HG02870 (cell line): ENCODE results near the gene SIRT4.
"Not testable (repeated sequence)": the region's sequence is repeated elsewhere in the genome, so short reads cannot be mapped to it uniquely, and the experiment has no call there.

Source experiments
- ATAC-seq: cut with Tn5 transposase; IDR thresholded peaks from one replicate; pipeline ENCODE4 v1.9.1; 2021; ENCODE audit warnings: mild to moderate bottlenecking, moderate library complexity; ENCODE audit not compliant: unreplicated experiment

The SIRT4 gene, protein sequence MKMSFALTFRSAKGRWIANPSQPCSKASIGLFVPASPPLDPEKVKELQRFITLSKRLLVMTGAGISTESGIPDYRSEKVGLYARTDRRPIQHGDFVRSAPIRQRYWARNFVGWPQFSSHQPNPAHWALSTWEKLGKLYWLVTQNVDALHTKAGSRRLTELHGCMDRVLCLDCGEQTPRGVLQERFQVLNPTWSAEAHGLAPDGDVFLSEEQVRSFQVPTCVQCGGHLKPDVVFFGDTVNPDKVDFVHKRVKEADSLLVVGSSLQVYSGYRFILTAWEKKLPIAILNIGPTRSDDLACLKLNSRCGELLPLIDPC

DNA sequence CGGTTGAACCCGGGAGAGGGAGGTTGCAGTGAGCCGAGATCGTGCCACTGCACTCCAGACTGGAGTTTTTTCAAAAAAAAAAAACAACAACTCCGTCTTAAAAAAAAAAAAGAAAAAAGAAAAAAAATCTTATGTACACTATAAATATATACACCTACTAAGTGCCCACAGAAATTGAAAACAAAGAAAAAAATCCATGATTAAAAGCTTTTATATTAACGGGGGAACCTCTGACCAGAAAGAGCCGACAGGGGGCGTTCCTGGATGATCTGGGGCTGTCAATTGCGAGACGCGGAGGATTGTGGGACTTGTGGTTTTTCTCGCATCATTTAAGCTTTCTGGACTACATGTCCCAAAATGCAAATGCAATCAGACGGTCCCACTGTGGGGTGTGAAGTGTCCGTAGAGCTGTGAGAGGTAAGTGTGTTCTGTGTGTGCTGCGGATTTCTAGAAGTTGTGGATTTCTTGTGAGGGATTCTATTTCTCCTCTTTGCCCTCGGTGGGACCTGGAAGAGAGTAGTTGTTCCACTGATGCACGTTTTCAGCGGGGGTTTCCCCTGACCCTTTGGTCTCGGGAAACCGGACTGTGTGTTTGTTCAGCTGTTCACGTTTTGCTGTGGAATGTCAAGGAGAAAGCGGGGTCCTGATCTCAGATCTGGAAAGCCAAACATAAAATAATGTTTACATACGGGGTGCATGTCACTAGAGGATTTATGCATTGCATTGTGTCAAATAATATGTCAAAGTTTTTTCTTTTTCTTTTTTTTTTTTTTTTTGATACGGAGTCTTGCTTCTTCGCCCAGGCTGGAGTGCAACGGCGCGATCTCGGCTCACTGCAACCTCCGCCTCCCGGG, at the start of gene SIRT4:
Gene SIRT4, plus strand, starts transcription at position 360 of the 854 bp plus-strand sequence. CDS start 1,241 bp downstream, outside the sequence.
- peak; percentile 98 for ATAC-seq

DNA sequence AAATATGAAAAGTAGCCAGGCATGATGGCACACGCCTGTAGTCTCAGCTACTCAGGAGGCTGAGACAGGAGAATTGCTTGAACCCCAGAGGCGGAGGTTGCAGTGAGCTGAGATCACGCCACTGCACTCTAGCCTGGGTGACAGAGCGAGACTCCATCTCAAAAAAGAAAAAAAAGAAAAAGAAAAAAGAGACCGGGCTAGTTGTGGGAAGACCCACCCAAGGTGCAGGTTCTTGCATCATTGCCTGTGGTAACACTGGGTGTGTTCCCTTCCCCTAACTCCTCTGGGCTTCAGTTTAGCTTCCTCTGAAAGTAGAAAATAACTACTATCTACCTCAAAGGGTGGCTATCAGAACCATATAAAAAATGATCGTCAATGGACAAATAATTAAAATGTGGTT, 48.8 kb upstream of the SIRT4 start:
- ATAC-seq, result not testable (repeated sequence)

DNA sequence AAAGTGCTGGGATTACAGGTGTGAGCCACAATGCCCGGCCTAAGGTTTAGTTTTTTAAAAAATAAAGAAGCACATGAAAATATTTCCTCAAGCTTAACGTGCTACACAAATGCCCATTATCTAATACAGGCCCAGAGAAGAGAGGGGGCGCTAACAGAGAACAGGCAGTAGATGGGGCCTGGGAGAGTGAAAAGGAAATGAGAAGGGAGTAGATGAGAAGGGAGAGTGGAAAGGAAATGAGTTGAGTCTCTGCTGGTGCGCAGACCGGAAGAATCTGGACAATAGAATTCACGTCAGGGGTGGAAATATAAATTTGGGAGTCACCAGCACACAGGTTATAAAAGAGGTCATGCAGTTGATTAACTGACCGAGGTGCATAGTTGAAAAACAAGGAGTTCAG, 47.3 kb upstream of the SIRT4 start:
- ATAC-seq, result no peak

DNA sequence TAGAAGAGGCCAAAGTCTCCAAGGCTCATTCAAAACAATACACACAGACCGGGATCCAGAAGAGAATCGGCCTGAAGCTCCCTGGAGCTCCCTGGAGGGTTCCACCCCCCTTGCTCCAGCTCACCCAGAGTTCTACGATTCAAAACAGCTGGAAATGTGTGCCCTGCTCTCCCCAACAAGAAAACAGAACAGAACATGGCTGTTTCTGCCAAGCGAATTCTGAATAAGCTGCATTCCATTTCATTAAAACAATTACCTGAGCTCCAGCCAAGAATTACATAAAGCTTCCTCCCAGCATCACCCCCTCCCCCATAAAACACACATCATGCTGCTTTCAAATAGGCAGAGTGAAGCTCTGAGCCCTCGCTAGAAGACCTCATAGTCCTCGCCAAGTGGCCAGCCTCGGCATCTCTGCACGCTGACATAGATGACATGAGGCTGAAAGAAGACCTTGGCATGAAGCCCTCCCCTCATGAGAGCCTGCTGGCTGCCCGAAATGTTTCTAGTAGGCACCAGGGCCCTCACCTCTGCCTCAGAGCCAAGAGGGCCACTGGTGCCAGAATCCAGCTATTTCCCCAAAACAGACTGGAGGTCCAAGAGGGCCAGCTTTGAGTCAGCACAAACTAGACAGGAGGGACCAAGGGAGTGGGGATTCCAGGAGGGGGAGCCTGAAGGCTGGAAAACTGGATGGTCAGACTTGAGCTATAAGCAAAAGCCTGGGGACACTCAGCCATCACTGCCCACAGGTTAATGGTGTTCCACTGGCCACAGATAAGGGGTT, 44.9 kb upstream of the SIRT4 start:
- ATAC-seq, result no peak

DNA sequence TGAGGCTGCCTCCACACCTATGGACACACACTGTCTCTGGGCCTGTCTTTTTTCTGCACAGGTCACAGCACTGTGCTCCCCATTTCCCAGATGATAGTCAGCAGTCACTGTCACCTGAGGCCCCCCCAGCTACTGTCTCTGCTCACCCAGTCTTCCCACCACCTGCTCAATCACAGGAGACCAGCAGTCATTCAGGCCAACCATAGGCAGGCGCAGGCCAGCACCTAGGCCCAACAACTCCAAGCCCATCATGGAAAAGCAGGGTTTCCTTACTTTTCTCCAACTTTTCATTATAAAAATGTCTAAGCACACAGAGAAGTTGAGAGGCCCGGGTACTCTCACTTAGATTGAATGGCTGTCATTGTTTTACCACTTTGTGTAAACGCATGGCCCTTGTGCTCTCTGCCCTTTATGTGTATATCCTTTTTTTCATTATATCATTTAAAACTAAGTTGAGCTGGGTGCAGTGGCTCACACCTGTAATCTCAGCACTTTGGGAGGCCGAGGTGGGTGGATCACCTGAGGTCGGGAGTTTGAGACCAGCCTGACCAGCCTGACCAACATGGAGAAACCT, 43.7 kb upstream of the SIRT4 start:
- no peak for ATAC-seq

DNA sequence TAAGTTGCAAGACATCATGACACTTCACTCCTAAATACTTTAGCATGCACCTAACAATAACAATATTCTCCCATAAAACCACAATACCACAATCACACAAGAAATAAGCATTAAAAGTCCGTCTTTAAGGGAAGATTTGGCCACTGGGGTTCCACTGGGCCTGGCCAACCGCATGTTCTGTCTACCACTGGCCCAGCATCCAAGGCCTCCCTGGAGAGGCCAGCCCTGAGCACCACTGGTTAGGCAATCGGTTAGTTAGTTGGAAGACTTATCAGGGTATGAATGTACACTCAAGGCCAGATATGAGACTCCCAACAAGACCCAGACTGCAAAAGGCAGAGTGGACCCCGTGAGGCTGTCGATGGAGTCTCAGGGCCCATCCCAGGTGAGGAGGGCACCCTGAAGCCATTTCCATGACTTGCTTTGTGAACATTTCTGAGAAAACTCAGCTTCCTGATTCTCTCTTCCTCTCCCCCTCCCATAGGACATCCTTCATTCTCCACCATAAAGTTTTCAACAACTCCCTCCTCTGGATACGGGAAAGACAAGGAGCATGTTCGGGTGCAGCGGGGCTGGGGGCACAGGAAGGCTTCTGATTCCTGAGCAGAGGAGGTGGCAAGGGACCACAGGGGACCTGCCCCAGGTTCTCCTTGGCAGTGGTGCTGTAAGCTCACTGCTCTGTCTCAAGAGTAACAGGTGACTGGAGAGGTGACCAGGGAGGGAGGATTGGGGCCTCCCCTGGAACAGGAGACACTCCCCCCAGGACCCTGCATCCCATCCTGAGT, 42.5 kb upstream of the SIRT4 start:
- no peak for ATAC-seq

DNA sequence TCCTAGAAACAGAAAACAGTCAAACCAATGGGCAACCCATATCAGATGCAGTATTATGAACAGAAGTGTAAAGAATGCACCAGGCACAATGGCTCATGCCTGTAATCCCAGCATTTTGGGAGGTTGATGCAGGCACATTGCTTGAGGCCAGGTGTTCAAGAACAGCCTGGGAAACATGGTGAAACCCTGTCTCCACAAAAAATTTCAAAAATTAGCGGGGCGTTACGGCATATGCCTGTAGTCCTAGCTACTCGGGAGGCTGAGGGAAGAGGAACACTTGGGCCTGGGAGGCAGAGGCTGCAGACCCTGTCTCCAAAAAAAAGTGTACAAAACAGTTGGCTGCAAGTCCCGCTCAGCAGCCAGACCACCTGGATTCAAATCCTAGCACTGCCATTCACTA, 41.5 kb upstream of the SIRT4 start:
- no peak for ATAC-seq

DNA sequence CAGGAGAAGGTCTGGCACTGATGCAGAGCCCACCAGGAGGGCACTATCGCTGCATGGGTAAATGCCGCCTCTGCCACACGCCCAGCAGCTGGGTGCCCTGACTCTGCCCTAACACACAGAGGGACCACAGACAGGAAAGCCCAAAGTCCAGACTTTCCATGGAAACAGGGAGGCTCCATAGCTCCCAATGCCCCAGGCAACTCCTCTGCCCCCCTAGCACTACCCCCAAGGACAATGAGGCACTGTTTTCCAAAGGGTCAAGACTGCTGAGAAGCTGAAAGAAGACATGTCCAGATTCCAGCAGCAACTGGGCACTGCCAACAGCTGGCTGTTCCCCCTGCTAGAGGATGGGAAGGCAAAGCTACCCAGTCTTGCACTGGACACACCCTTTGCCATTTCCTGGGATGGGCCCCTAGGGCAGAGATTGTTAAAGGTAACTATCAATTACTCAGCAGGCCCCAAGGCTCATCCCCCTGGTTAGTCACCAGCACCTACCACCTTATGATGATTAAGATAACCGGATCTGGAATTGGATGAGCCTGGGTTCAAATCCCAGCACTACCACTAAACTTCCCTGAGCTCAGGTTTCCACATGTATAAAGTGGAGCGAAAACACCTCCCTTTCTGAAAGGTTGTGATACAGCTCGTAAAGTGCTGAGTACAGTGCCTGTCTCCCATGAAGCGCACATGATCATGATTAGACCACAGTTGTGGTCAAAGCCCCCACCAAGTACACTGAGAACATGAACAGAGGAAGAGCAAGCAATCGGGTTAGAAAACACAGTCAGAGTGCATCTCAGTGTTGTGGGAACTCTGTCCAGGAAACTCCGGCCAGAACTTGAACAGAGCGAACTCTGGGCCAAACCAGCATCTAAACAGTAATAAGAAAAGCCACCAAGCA, 39.9 kb upstream of the SIRT4 start:
- no peak for ATAC-seq

DNA sequence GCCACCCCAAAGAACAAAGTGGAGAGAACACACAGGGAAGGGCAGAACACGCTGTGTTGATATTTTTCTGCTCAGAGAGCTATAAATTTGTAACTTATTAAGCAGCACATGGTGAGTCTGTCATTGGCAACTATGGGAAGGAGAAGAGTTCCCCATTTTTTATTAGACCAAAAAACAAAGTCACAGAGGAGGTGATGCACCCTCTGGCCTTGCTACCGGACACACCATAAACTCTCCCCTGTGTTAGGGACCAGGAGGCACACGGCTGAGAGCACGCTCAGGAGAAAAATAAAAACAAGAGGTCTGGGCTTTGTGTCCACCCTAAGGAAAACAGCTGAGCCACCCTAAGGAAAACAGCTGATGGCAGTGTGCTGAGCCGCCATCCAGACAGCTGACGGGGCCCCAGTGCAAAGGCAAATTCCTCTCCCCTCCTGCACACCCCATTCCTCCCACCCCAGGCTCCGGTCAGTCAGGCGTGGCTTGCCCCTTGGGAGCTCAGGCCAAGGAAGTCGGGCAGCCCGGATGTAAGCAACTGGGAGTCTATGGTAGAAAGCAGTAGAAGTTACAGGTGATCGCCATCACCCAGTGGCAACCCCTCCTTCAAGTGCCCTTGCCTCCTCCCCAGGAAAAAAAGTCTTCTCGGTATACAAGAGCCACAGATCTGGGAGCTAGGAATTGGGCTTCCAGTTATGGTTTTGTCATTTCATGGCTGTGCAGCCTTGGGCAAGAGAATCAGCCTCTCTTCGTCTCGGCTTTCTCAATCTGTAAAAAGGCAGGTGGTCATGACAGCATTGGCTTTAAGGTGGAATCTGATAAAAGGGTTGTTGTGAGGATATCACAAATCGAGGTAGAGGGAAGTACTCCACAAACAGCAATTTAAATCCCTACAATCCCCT, 39.0 kb upstream of the SIRT4 start:
- no peak for ATAC-seq

DNA sequence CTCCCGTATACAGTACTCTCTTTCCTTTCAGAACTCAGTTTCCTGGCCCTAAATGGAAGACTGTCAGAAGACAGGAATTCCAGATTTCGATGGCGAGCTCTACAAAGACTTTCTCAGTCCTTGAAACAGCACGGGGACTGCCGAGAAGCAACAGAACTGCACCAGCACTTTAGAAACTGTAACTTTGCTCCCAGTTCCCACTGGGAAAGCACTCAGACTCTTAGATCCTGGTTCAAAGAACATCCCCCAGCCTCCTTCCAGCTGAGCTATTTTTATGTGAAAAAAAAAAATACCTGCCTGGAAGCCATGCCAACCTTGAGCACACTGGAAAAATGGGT, 38.4 kb upstream of the SIRT4 start:
- ATAC-seq, result no peak

DNA sequence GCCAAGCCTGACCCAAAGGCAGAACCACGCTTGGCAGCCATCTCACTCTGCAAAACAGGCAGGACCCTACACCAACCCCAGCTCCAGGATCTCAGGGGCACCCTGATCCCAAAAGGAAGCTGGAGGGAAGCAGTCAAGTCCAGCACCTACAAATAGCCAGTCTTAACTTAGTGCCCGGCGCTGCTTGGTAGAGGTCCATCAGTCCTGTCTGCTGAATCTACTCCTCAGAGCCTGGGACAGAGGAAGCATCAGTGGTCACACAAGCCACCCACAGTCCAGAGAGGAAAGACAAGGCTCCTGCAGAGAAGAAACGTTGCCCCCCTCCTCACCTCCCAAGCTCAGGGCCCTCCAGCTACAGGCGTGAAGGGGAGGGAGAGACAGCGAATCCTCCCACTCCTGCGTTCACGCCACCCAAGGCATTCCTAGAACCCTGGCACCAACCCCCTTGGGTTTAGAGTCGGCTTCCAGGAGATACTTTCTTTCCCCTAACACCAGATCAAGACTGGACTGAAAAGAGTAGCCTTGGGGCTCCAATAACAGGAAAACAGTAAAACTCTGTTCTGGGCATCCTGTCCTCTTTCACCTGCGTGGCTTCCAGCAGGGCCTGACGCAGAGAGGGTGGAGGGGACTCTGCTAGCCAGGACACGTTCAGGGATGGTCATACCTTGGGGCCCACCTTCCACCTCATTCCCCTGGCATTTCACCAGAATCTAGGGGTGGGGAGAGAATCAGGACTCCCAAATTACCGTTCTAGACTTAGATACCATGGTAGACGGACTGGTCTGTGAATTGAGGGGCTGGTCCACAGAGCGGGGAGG, 37.8 kb upstream of the SIRT4 start:
- no peak for ATAC-seq

DNA sequence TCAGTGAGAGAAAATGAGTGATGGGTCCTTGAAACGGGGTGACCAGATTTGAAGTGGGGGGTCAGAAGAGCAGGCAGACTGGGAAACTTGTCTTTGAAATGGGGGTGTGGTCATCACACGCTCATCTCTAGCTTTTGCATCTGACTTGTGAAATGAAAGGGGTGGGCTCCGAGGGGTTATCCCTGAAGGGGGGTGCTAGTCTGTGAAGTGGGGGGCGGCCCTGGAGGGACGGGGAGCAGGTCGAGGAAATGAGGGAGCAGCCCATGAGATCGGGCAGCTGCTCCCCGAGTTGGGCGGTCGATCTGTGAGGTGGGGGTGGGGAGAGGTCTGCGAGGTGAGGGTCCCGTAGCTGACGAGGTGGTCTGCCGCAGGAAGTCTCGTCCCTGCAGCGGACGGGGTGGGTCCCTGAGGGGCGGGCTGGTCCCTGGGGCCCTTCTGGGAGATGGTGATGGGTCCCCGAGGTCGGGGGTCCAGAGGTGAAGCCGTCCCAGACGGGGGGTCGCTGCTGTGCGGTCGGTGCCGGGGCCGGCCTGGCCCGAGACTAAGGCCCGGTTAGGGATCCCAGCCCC, 37.1 kb upstream of the SIRT4 start:
- ATAC-seq, result no peak

DNA sequence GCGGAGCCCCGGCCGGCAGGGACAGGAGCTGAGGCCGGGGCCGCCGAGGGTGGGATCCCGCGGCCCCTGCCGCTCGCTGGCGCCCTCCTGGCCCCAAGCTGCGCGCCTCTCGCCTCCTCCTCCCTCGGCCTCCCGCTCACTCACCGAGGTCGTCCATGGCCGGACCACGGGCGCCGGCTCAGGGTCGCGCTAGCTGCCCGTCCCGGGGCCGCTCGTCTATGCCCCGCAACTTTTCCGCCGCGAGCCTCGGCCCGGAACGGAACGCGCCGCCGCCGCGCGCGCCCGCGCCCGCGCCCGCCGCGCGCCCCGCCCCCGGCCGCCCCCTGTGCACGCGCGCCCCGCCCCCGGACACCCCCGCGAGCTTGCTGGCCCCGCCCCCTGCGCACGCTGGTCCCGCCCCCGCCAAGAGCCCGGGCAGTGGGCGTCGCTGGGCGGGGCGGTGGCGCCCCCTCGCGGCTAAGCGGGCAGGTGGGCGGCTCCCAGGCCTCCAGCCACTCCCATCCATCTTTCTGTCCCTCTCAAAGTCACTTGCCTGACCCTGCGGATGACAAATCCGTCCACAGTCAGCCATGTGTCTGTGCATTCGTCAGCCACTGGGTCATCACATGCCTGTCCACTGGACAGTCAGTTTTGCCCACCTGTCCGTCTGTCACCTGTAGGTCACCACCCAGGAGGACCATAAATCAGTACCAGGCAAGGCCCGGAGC, 36.5 kb upstream of the SIRT4 start, which contains the start of gene PXN:
Gene PXN, minus strand, starts transcription at position 258 of the 707 bp plus-strand sequence. Its CDS starts 101 bp downstream, at position 157.
- peak; percentile 72 for ATAC-seq

DNA sequence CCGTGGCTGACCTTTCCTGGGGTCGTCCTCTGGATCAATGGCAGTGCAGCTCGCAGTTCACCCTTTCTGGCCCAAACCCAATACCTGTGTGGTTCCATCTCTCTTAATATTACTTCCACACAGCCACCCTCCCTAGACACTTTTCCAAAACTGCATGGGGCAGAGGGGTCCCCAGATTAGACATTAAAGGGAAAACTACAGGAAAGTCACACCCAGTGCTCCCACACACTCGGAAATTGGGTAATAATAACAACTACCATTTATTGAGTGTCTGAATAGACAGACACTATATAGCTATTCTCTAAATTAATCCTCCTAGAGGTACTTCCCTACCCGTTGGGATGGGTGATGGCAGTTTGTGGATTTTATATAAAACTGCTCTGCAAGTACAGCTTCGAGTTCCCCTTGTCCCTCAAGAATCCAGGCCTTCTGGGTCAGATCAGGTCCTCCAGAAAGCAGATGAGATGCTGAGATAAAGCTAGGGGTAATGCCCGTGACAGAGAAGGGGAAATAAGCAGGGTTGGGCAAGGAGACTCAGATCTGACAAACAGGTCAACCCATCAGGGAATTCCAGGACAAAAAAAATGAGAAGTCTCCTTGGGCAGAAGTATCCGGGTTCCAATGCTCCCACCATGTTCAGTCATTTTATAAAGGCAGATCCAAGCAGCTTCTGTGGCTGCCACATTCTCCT, 35.8 kb upstream of the SIRT4 start:
- ATAC-seq, result no peak

DNA sequence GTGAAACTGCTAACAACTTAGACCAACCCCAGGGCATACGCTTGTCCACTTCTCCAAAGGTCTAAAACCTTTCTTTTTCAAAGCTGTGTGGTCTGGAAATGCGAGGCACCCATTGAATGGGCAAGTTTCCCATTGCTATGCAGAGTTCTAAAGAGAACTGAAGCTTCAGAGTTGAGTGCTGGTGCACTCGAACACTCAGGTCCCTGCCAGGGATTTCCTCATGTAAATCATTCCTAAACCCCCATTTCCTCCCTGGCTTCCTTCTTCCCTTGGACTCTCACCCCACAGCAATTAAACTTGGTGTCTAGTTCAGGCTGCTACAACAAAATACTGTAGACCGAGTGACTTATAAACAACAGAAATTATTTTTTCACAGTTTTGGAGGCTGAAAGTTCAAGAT, 34.4 kb upstream of the SIRT4 start:
- ATAC-seq, result no peak

DNA sequence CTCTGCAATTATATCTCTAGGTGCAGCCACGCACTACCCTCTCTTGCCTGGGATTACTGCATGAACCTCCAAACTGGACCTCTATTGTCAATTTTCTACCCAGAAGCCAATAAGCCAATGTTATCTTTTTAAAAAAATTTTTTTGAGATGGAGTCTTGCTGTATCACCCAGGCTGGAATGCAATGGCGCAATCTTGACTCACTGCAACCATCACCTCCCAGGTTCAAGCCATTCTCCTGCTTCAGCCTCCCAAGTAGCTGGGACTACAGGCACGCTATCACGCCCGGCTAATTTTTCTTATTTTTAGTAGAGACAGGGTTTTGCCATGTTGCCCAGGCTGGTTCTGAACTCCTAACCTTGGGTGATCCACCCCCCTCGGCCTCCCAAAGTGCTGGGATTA, 25.4 kb upstream of the SIRT4 start:
- no peak for ATAC-seq
